IMR-90 (cell line): ENCODE results near the gene METTL15. TPM values are rescaled to one million over a fixed set of nuclear protein-coding genes. Genes with fewer than 3 reads are reported as not detected.

Experiments used
- ATAC-seq: fragments of 200-7000 bp; cut with Tn5 transposase; 2 replicates; pipeline ENCODE4 v1.9.1; 2020; ENCODE audit warnings: low read depth, mild to moderate bottlenecking, moderate library complexity
- BruUV-seq: library from RNA; stranded (reverse); fragments of 400-500 nt; replicated peaks from 2 replicates; lab custom pipeline; 2021; lab: Mats Ljungman, UMichigan
- CTCF ChIA-PET: fragments of 300-600 bp; formaldehyde crosslinking; extraction: SDS; loops from one replicate; lab custom pipeline; 2021; ENCODE audit warnings: antibody characterized with exemption; lab: Yijun Ruan, JAX
- POLR2A ChIA-PET: fragments of 300-600 bp; sonication (Branson Sonifier 250); formaldehyde crosslinking; loops from one replicate; lab custom pipeline; 2022; ENCODE audit warnings: antibody characterized with exemption; ENCODE audit not compliant: unreplicated experiment; lab: Charles Lee
- DNase-seq: peaks from one replicate; pipeline ENCODE4 v3.0.0; 2013
- H2AFZ ChIP-seq: replicated peaks from 2 replicates; pipeline ENCODE3; 2013; ENCODE audit warnings: low read length, mild to moderate bottlenecking; ENCODE audit not compliant: poor library complexity
- H2AK5ac ChIP-seq: 2 replicates; pipeline ENCODE4 v1.6.1; 2013; ENCODE audit warnings: low read depth, low read length, inconsistent platforms
- H2AK9ac ChIP-seq: replicated peaks from 2 replicates; pipeline ENCODE3; 2013; ENCODE audit warnings: mild to moderate bottlenecking, low read depth, low read length, moderate library complexity; ENCODE audit not compliant: poor library complexity
- H2BK120ac ChIP-seq: 2 replicates; pipeline ENCODE4 v1.6.1; 2013; ENCODE audit warnings: low read depth, low read length, inconsistent platforms
- H2BK15ac ChIP-seq: 3 replicates; pipeline ENCODE4 v1.6.1; 2013; ENCODE audit warnings: low read depth, low read length, inconsistent platforms
- H2BK20ac ChIP-seq: 2 replicates; pipeline ENCODE4 v1.6.1; 2013; ENCODE audit warnings: low read depth, mild to moderate bottlenecking, inconsistent platforms, low read length, moderate library complexity
- H2BK5ac ChIP-seq: 2 replicates; pipeline ENCODE4 v1.6.1; 2013; ENCODE audit warnings: mild to moderate bottlenecking, low read depth, low read length, inconsistent platforms; ENCODE audit not compliant: poor library complexity, severe bottlenecking
- H3K14ac ChIP-seq: replicated peaks from 2 replicates; pipeline ENCODE4 v1.6.1; 2013; ENCODE audit warnings: low read depth, low read length, inconsistent platforms
- H3K18ac ChIP-seq: 2 replicates; pipeline ENCODE4 v1.6.1; 2013; ENCODE audit warnings: low read depth, low read length, control low read depth
- H3K23ac ChIP-seq: 2 replicates; pipeline ENCODE4 v1.6.1; 2013; ENCODE audit warnings: low read depth, low read length, inconsistent platforms
- H3K27ac ChIP-seq: 2 replicates; pipeline ENCODE4 v1.5.1; 2013; ENCODE audit warnings: mild to moderate bottlenecking, control low read depth, low read length; ENCODE audit not compliant: insufficient read depth
- H3K27me3 ChIP-seq: 2 replicates; pipeline ENCODE4 v1.6.1; 2013; ENCODE audit warnings: low read length; ENCODE audit not compliant: control insufficient read depth, insufficient read depth
- H3K36me3 ChIP-seq: 2 replicates; pipeline ENCODE4 v1.6.1; 2013; ENCODE audit warnings: low read length, mixed read lengths; ENCODE audit not compliant: control insufficient read depth, insufficient read depth
- H3K4ac ChIP-seq: 2 replicates; pipeline ENCODE4 v1.6.1; 2013; ENCODE audit warnings: low read depth, low read length, inconsistent platforms
- H3K4me1 ChIP-seq: 2 replicates; pipeline ENCODE4 v1.6.1; 2013; ENCODE audit warnings: low read length, mixed read lengths; ENCODE audit not compliant: control insufficient read depth, insufficient read depth
- H3K4me2 ChIP-seq: 2 replicates; pipeline ENCODE4 v1.6.1; 2013; ENCODE audit warnings: low read depth, mild to moderate bottlenecking, control low read depth, low read length, moderate library complexity
- H3K4me3 ChIP-seq: 2 replicates; pipeline ENCODE4 v1.5.1; 2013; ENCODE audit warnings: low read depth, mild to moderate bottlenecking, control low read depth, low read length, moderate library complexity; ENCODE audit not compliant: insufficient read depth
- H3K56ac ChIP-seq: 2 replicates; pipeline ENCODE4 v1.6.1; 2013; ENCODE audit warnings: low read length, inconsistent platforms; ENCODE audit not compliant: insufficient read depth; ENCODE audit errors: extremely low read depth
- H3K79me1 ChIP-seq, 2 experiments: 2 replicates each; pipeline ENCODE4 v1.6.1; 2013; ENCODE audit warnings: low read length in 2 of 2, inconsistent platforms in 1 of 2, low read depth in 1 of 2
- H3K9ac ChIP-seq: 2 replicates; pipeline ENCODE4 v1.6.1; 2013; ENCODE audit warnings: low read depth, low read length, control low read depth
- H3K9me1 ChIP-seq: 2 replicates; pipeline ENCODE4 v1.6.1; 2013; ENCODE audit warnings: low read length, inconsistent platforms; ENCODE audit not compliant: insufficient read depth
- H3K9me3 ChIP-seq: 2 replicates; pipeline ENCODE4 v1.6.1; 2013; ENCODE audit warnings: low read length; ENCODE audit not compliant: control insufficient read depth, insufficient read depth
- H4K20me1 ChIP-seq: 2 replicates; pipeline ENCODE4 v1.6.1; 2013; ENCODE audit warnings: low read length, inconsistent platforms; ENCODE audit not compliant: insufficient read depth
- H4K5ac ChIP-seq: 2 replicates; pipeline ENCODE4 v1.6.1; 2013; ENCODE audit warnings: mild to moderate bottlenecking, low read depth, low read length, control low read depth
- H4K8ac ChIP-seq, 2 experiments: 2 replicates each; pipeline ENCODE4 v1.6.1; 2013; ENCODE audit warnings: low read depth in 2 of 2, low read length in 2 of 2, control low read depth in 1 of 2, inconsistent platforms in 1 of 2
- H4K91ac ChIP-seq: 2 replicates; pipeline ENCODE4 v1.6.1; 2013; ENCODE audit warnings: low read depth, low read length, inconsistent platforms; ENCODE audit not compliant: insufficient read depth
- RCOR1 ChIP-seq: IDR thresholded peaks from 2 replicates; pipeline ENCODE4 v1.6.1; 2012; ENCODE audit warnings: mild to moderate bottlenecking, low read length, improper control_type of control experiment; ENCODE audit not compliant: insufficient replicate concordance
- WGBS, 2 experiments: methylation state at CpG; one replicate each; pipeline versions ENCODE4 v1.1.5 to v1.1.7; 2013; ENCODE audit warnings: missing lambda C conversion rate in 2 of 2; ENCODE audit not compliant: insufficient read length in 1 of 2; ENCODE audit errors: extremely low coverage in 2 of 2; 5-methylcytosine and 5-hydroxymethylcytosine counted together
- dilution Hi-C: fragments of 300-500 bp; cut with HindIII; formaldehyde crosslinking; loops from one replicate; pipeline ENCODE4 v1.14.3; 2018; ENCODE audit warnings: low sequenced_read_pairs; ENCODE audit not compliant: unreplicated experiment
- in situ Hi-C: fragments of 300-500 bp; cut with MboI; formaldehyde crosslinking; loops from 3 replicates; pipeline ENCODE4 v1.14.3; 2019; ENCODE audit warnings: low sequenced_read_pairs, inconsistent platforms, mixed read lengths
- intact Hi-C: fragments of 100-400 bp; cut with micrococcal nuclease; formaldehyde crosslinking; loops from 2 replicates; pipeline ENCODE4 v1.10.0; 2022
- polyA plus RNA-seq, 3 experiments: library from polyadenylated mRNA; depleted of rRNA; stranded (reverse); fragments of >200 nt; gene quantifications; 2 replicates each; pipeline ENCODE4 v1.2.3, GENCODE V29; 2012; ENCODE audit warnings: low replicate concordance in 1 of 3
- total RNA-seq: library from RNA; depleted of rRNA; stranded (reverse); fragments of >200 nt; gene quantifications from 2 replicates; pipeline ENCODE4 v1.2.3, GENCODE V29; 2012

METTL15 gene
- total and polyA plus RNA-seq, 2 of the 4 experiments (the other 2 are of a cell fraction) = 6.5 to 30.5 TPM

DNA sequence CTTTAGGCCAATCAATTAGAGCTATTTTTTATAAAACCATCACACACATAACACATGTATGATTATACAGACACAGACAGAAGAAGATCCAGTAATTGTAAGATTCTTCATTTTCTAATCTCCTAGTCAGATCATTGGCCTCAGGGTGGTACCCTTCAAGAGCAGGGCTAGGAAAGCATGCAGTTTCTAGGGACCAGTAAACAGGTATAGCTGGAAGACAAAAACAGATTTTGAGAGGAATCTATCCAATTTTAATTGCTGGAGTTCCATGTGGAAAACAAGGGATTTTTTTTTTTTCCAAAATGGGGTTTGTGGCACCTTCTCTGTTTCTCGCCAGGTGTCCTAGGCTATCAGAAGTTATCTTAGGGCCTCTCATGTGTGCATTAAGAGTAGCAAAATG is 29.6 kb downstream of the METTL15 start:
- ChIA-PET CTCF (interaction anchor here (0.6 kb wide), 1 partner anchor 11 kb away, joined by 6 read pairs; no protein-coding TSS in a partner anchor), POLR2A (no interaction called here)
- Histone ChIP-seq H2BK15ac (no peak overlapping the region), H2BK20ac (no peak overlapping the region), H2BK120ac (no peak overlapping the region), H3K27me3 (no peaks in the 10 kb centered on the region), H3K4me2 (no peak overlapping the region), H3K9me1 (no peaks in the 10 kb centered on the region), H4K20me1 (no peaks in the 10 kb centered on the region), H2AK5ac (no peak overlapping the region), H3K4me1 (no peaks in the 10 kb centered on the region), H3K4me3 (no peak overlapping the region), H3K36me3 (peaks cover 13% of the 10 kb centered on the region), H2AFZ (no peak overlapping the region), H4K5ac (no peak overlapping the region), H3K23ac (no peak overlapping the region), H3K4ac (no peak overlapping the region), H4K91ac (no peak overlapping the region), H3K27ac (no peak overlapping the region), H3K56ac (no peak overlapping the region), H3K79me1 (peaks cover 15 to 18% of the 10 kb centered on the region in 2 experiments), H3K9me3 (peaks cover 29% of the 10 kb centered on the region), H2AK9ac (no peak overlapping the region), H3K14ac (no peak overlapping the region), H2BK5ac (no peak overlapping the region), H4K8ac (no peak overlapping the region), H3K9ac (no peak overlapping the region), H3K18ac (no peak overlapping the region)
- DNase-seq (no peak), ATAC-seq (no peak)
- TF ChIP-seq RCOR1 = no peak
- intact Hi-C loops (no loop called here), in situ Hi-C loops (no loop called here), dilution Hi-C loops (no loop called here)
- BruUV-seq = no TSS peak
- WGBS, 2 experiments = no CpG with 5 or more reads among the region's 1 CpG
